Measurements from ENCODE around the gene ACP1. TPM values are rescaled to one million over a fixed set of nuclear protein-coding genes. Genes with fewer than 3 reads are reported as not detected.

ACP1 gene
- total RNA-seq, 1 donor from 2014 or later, result 236 TPM

DNA sequence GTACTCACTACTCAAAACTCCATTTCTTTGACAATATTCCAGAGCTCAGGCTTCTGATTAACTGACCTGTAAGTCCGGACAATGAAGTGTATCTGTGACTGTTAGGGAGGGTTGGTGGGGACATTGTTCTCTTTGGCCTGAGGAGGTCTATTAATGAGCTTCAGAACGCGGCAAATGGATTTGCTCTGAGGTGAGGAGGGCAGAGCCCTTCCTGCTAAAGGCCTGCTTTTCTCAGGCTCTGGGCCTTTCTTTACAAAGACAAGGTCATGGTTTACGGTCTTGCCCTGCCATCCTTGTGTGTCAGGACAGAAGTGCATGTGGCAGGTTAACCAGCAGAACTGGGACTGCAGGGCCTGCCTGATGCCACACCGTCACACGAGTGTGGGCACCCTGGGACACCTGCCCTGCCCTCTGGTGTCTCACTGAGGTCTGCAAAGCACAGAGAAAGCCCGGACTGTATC, 15.9 kb downstream of the ACP1 start:
- Mint-ChIP-seq H3K27ac (no peak overlapping the region), H3K9me3 (no peaks in the 10 kb centered on the region), H3K4me3 (no peak overlapping the region), H3K4me1 (peaks cover 42% of the 10 kb centered on the region), H3K27me3 (ENCODE audit: insufficient read depth, low read depth) (peaks cover 3% of the 10 kb centered on the region), H3K36me3 (peaks cover 32% of the 10 kb centered on the region)
- Histone ChIP-seq H3K4me1 (no peaks in the 10 kb centered on the region), H2AFZ (replicated peaks) (no peak overlapping the region), H3K27me3 (peaks cover 32% of the 10 kb centered on the region), H3K9ac (no peak overlapping the region), H3K79me2 (ENCODE audit: low read depth) (peaks cover 10% of the 10 kb centered on the region), H3K36me3 (no peaks in the 10 kb centered on the region), H4K20me1 (ENCODE audit: low read depth) (peaks cover 63% of the 10 kb centered on the region), H3K4me2 (no peak overlapping the region), H3K9me3 (ENCODE audit: low read depth) (no peaks in the 10 kb centered on the region), H3K27ac (no peak overlapping the region), H3F3A (ENCODE audit: low read depth) (peaks cover 12% of the 10 kb centered on the region), H3K4me3 (no peak overlapping the region)
- DNase-seq (ENCODE audit: low spot score), result no peak
- TF ChIP-seq EZH2 (IDR thresholded peaks at IDR 0.05) (no peak), EZH2phosphoT487 (IDR thresholded peaks at IDR 0.05) (no peak)
- TF ChIP-seq, protein P1, sequence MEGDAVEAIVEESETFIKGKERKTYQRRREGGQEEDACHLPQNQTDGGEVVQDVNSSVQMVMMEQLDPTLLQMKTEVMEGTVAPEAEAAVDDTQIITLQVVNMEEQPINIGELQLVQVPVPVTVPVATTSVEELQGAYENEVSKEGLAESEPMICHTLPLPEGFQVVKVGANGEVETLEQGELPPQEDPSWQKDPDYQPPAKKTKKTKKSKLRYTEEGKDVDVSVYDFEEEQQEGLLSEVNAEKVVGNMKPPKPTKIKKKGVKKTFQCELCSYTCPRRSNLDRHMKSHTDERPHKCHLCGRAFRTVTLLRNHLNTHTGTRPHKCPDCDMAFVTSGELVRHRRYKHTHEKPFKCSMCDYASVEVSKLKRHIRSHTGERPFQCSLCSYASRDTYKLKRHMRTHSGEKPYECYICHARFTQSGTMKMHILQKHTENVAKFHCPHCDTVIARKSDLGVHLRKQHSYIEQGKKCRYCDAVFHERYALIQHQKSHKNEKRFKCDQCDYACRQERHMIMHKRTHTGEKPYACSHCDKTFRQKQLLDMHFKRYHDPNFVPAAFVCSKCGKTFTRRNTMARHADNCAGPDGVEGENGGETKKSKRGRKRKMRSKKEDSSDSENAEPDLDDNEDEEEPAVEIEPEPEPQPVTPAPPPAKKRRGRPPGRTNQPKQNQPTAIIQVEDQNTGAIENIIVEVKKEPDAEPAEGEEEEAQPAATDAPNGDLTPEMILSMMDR (IDR thresholded peaks at IDR 0.05), result no peak

DNA sequence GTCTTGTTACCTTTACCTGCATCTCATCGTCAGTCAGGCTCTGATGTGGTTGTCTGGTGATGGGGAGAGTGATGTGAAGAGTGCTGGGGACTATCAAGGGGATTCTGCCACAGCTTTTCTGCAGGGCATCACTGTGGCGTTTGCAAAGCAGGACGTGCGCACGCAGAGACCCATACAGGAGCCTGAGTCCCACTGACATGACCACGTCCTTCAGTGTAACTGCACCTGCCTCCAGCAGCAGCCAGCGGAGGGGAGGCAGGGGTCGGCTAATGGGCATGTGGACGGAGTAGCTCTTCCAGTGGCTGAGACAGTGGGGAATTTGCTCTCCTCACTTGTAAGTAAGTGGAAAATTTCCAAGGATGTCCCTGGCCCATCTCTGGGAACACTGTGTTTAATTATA, 16.6 kb downstream of the ACP1 start:
- no peak overlapping the region for H3K9ac ChIP-seq
- no peak for DNase-seq (ENCODE audit: low spot score)
- peaks cover 39% of the 10 kb centered on the region for H3K27me3 ChIP-seq
- no peaks in the 10 kb centered on the region for H3K9me3 Mint-ChIP-seq
- H2AFZ ChIP-seq (replicated peaks), result no peak overlapping the region
- no peak overlapping the region for H3K4me2 ChIP-seq
- no peak overlapping the region for H3K27ac ChIP-seq
- H3K36me3 Mint-ChIP-seq, result peaks cover 32% of the 10 kb centered on the region
- TF ChIP-seq, protein P1 (IDR thresholded peaks at IDR 0.05), result no peak
- TF ChIP-seq EZH2 (IDR thresholded peaks at IDR 0.05) (no peak), EZH2phosphoT487 (IDR thresholded peaks at IDR 0.05) (no peak)
- H3K4me1 Mint-ChIP-seq, result peaks cover 49% of the 10 kb centered on the region
- H3K9me3 ChIP-seq (ENCODE audit: low read depth), result no peaks in the 10 kb centered on the region
- no peaks in the 10 kb centered on the region for H3K36me3 ChIP-seq
- peak overlapping the region; percentile 7 for H3K27ac Mint-ChIP-seq
- H3K79me2 ChIP-seq (ENCODE audit: low read depth), result peaks cover 3% of the 10 kb centered on the region
- no peak overlapping the region for H3K4me3 Mint-ChIP-seq
- H4K20me1 ChIP-seq (ENCODE audit: low read depth), result peaks cover 63% of the 10 kb centered on the region
- no peaks in the 10 kb centered on the region for H3K4me1 ChIP-seq
- H3K4me3 ChIP-seq, result no peak overlapping the region
- H3F3A ChIP-seq (ENCODE audit: low read depth), result peaks cover 12% of the 10 kb centered on the region
- H3K27me3 Mint-ChIP-seq (ENCODE audit: insufficient read depth, low read depth), result peaks cover 3% of the 10 kb centered on the region

DNA sequence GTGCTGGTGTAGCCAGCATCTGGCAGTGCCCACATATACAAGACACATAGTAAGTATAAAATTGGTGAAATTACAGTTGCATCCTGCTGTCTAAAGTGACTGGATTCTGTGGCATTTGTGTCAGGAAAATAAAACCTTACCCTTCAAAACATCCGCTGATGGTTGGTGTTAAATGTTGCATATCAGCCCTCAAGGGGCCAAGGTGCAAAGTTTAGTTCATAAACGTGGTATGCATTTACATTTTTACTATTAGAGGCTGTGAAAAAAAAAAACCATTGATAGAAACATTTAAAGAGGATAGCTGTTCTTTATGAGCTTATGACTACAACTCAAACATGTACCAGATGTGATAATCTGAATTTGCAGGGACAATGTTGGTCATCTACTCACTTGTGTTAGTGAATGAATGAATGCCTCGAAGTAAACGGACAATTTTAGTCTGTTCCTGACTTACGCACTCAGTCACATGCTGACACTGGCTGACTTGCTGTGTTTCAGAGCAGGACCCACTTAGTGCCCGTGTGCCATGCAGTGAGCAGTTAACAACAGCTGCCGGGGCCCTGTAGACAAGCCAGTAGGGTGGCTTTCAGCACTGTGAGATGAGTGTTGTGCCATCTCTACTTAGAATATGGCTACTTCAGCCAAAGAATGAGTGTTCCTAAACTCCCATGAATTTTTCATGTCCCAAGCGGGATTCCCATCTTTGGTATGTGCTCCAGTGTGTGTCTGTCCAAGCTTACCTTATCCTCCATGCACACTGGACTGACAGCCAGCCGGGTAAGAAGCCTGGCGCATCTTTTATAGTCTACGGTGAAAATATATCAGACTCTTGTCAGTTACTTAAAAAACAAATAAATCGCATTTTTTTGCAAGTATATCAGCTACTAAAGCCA, 17.9 kb downstream of the ACP1 start:
- H3K9me3 Mint-ChIP-seq, result no peaks in the 10 kb centered on the region
- H3K27ac ChIP-seq, result no peak overlapping the region
- H3K4me1 ChIP-seq, result peaks cover 8% of the 10 kb centered on the region
- no peak overlapping the region for H3K4me3 Mint-ChIP-seq
- H3K27ac Mint-ChIP-seq, result no peak overlapping the region
- H3K36me3 ChIP-seq, result no peaks in the 10 kb centered on the region
- H3K36me3 Mint-ChIP-seq, result peaks cover 20% of the 10 kb centered on the region
- no peaks in the 10 kb centered on the region for H3K79me2 ChIP-seq (ENCODE audit: low read depth)
- no peak overlapping the region for H3K4me2 ChIP-seq
- TF ChIP-seq, protein P1 (IDR thresholded peaks at IDR 0.05), result no peak
- H3K4me3 ChIP-seq, result no peak overlapping the region
- no peak overlapping the region for H2AFZ ChIP-seq (replicated peaks)
- peaks cover 20% of the 10 kb centered on the region for H3F3A ChIP-seq (ENCODE audit: low read depth)
- H3K9ac ChIP-seq, result no peak overlapping the region
- H3K27me3 Mint-ChIP-seq (ENCODE audit: insufficient read depth, low read depth), result peaks cover 8% of the 10 kb centered on the region
- H3K27me3 ChIP-seq, result peaks cover 51% of the 10 kb centered on the region
- DNase-seq (ENCODE audit: low spot score), result no peak
- H3K9me3 ChIP-seq (ENCODE audit: low read depth), result no peaks in the 10 kb centered on the region
- peaks cover 65% of the 10 kb centered on the region for H4K20me1 ChIP-seq (ENCODE audit: low read depth)
- H3K4me1 Mint-ChIP-seq, result peaks cover 55% of the 10 kb centered on the region
